IMR-90 (cell line): ENCODE data around the gene HCK. TPM values are rescaled to one million over a fixed set of nuclear protein-coding genes. Genes with fewer than 3 reads are reported as not detected.

Experiments
- ATAC-seq: fragments of 200-7000 bp; cut with Tn5 transposase; 2 replicates; pipeline ENCODE4 v1.9.1; 2020; ENCODE audit warnings: low read depth, mild to moderate bottlenecking, moderate library complexity
- BruUV-seq: library from RNA; stranded (reverse); fragments of 400-500 nt; replicated peaks from 2 replicates; lab custom pipeline; 2021; lab: Mats Ljungman, UMichigan
- CTCF ChIA-PET: fragments of 300-600 bp; formaldehyde crosslinking; extraction: SDS; loops from one replicate; lab custom pipeline; 2021; ENCODE audit warnings: antibody characterized with exemption; lab: Yijun Ruan, JAX
- POLR2A ChIA-PET: fragments of 300-600 bp; sonication (Branson Sonifier 250); formaldehyde crosslinking; loops from one replicate; lab custom pipeline; 2022; ENCODE audit warnings: antibody characterized with exemption; ENCODE audit not compliant: unreplicated experiment; lab: Charles Lee
- DNase-seq: peaks from one replicate; pipeline ENCODE4 v3.0.0; 2013
- H2AFZ ChIP-seq: replicated peaks from 2 replicates; pipeline ENCODE3; 2013; ENCODE audit warnings: low read length, mild to moderate bottlenecking; ENCODE audit not compliant: poor library complexity
- H2AK5ac ChIP-seq: 2 replicates; pipeline ENCODE4 v1.6.1; 2013; ENCODE audit warnings: low read depth, low read length, inconsistent platforms
- H2AK9ac ChIP-seq: replicated peaks from 2 replicates; pipeline ENCODE3; 2013; ENCODE audit warnings: mild to moderate bottlenecking, low read depth, low read length, moderate library complexity; ENCODE audit not compliant: poor library complexity
- H2BK120ac ChIP-seq: 2 replicates; pipeline ENCODE4 v1.6.1; 2013; ENCODE audit warnings: low read depth, low read length, inconsistent platforms
- H2BK15ac ChIP-seq: 3 replicates; pipeline ENCODE4 v1.6.1; 2013; ENCODE audit warnings: low read depth, low read length, inconsistent platforms
- H2BK20ac ChIP-seq: 2 replicates; pipeline ENCODE4 v1.6.1; 2013; ENCODE audit warnings: low read depth, mild to moderate bottlenecking, inconsistent platforms, low read length, moderate library complexity
- H2BK5ac ChIP-seq: 2 replicates; pipeline ENCODE4 v1.6.1; 2013; ENCODE audit warnings: mild to moderate bottlenecking, low read depth, low read length, inconsistent platforms; ENCODE audit not compliant: poor library complexity, severe bottlenecking
- H3K14ac ChIP-seq: replicated peaks from 2 replicates; pipeline ENCODE4 v1.6.1; 2013; ENCODE audit warnings: low read depth, low read length, inconsistent platforms
- H3K18ac ChIP-seq: 2 replicates; pipeline ENCODE4 v1.6.1; 2013; ENCODE audit warnings: low read depth, low read length, control low read depth
- H3K23ac ChIP-seq: 2 replicates; pipeline ENCODE4 v1.6.1; 2013; ENCODE audit warnings: low read depth, low read length, inconsistent platforms
- H3K27ac ChIP-seq: 2 replicates; pipeline ENCODE4 v1.5.1; 2013; ENCODE audit warnings: mild to moderate bottlenecking, control low read depth, low read length; ENCODE audit not compliant: insufficient read depth
- H3K27me3 ChIP-seq: 2 replicates; pipeline ENCODE4 v1.6.1; 2013; ENCODE audit warnings: low read length; ENCODE audit not compliant: control insufficient read depth, insufficient read depth
- H3K36me3 ChIP-seq: 2 replicates; pipeline ENCODE4 v1.6.1; 2013; ENCODE audit warnings: low read length, mixed read lengths; ENCODE audit not compliant: control insufficient read depth, insufficient read depth
- H3K4ac ChIP-seq: 2 replicates; pipeline ENCODE4 v1.6.1; 2013; ENCODE audit warnings: low read depth, low read length, inconsistent platforms
- H3K4me1 ChIP-seq: 2 replicates; pipeline ENCODE4 v1.6.1; 2013; ENCODE audit warnings: low read length, mixed read lengths; ENCODE audit not compliant: control insufficient read depth, insufficient read depth
- H3K4me2 ChIP-seq: 2 replicates; pipeline ENCODE4 v1.6.1; 2013; ENCODE audit warnings: low read depth, mild to moderate bottlenecking, control low read depth, low read length, moderate library complexity
- H3K4me3 ChIP-seq: 2 replicates; pipeline ENCODE4 v1.5.1; 2013; ENCODE audit warnings: low read depth, mild to moderate bottlenecking, control low read depth, low read length, moderate library complexity; ENCODE audit not compliant: insufficient read depth
- H3K56ac ChIP-seq: 2 replicates; pipeline ENCODE4 v1.6.1; 2013; ENCODE audit warnings: low read length, inconsistent platforms; ENCODE audit not compliant: insufficient read depth; ENCODE audit errors: extremely low read depth
- H3K79me1 ChIP-seq, 2 experiments: 2 replicates each; pipeline ENCODE4 v1.6.1; 2013; ENCODE audit warnings: low read length in 2 of 2, inconsistent platforms in 1 of 2, low read depth in 1 of 2
- H3K9ac ChIP-seq: 2 replicates; pipeline ENCODE4 v1.6.1; 2013; ENCODE audit warnings: low read depth, low read length, control low read depth
- H3K9me1 ChIP-seq: 2 replicates; pipeline ENCODE4 v1.6.1; 2013; ENCODE audit warnings: low read length, inconsistent platforms; ENCODE audit not compliant: insufficient read depth
- H3K9me3 ChIP-seq: 2 replicates; pipeline ENCODE4 v1.6.1; 2013; ENCODE audit warnings: low read length; ENCODE audit not compliant: control insufficient read depth, insufficient read depth
- H4K20me1 ChIP-seq: 2 replicates; pipeline ENCODE4 v1.6.1; 2013; ENCODE audit warnings: low read length, inconsistent platforms; ENCODE audit not compliant: insufficient read depth
- H4K5ac ChIP-seq: 2 replicates; pipeline ENCODE4 v1.6.1; 2013; ENCODE audit warnings: mild to moderate bottlenecking, low read depth, low read length, control low read depth
- H4K8ac ChIP-seq, 2 experiments: 2 replicates each; pipeline ENCODE4 v1.6.1; 2013; ENCODE audit warnings: low read depth in 2 of 2, low read length in 2 of 2, control low read depth in 1 of 2, inconsistent platforms in 1 of 2
- H4K91ac ChIP-seq: 2 replicates; pipeline ENCODE4 v1.6.1; 2013; ENCODE audit warnings: low read depth, low read length, inconsistent platforms; ENCODE audit not compliant: insufficient read depth
- BHLHE40 ChIP-seq: fragments of 150-350 bp; IDR thresholded peaks from 2 replicates; pipeline ENCODE4 v1.6.1; 2016; ENCODE audit warnings: mild to moderate bottlenecking, low read depth, low read length
- CHD1 ChIP-seq: IDR thresholded peaks from 2 replicates; pipeline ENCODE4 v1.6.1; 2012; ENCODE audit warnings: low read depth, low read length, improper control_type of control experiment
- FOS ChIP-seq: fragments of 150-350 bp; IDR thresholded peaks from 2 replicates; pipeline ENCODE4 v1.6.1; 2016; ENCODE audit warnings: low read depth, low read length
- MAFK ChIP-seq: IDR thresholded peaks from 2 replicates; pipeline ENCODE4 v1.6.1; 2012; ENCODE audit warnings: low read depth, low read length, improper control_type of control experiment
- MAZ ChIP-seq: IDR thresholded peaks from 2 replicates; pipeline ENCODE4 v1.6.1; 2012; ENCODE audit warnings: low read depth, mild to moderate bottlenecking, low read length, improper control_type of control experiment, moderate library complexity, borderline replicate concordance
- MXI1 ChIP-seq: IDR thresholded peaks from 2 replicates; pipeline ENCODE4 v1.6.1; 2012; ENCODE audit warnings: low read depth, mild to moderate bottlenecking, low read length, moderate library complexity, borderline replicate concordance
- NFE2L2 ChIP-seq: fragments of 150-350 bp; IDR thresholded peaks from 2 replicates; pipeline ENCODE4 v1.6.1; 2016; ENCODE audit warnings: low read depth, mild to moderate bottlenecking, low read length
- RAD21 ChIP-seq: IDR thresholded peaks from 2 replicates; pipeline ENCODE4 v1.6.1; 2012; ENCODE audit warnings: low read length, improper control_type of control experiment
- RCOR1 ChIP-seq: IDR thresholded peaks from 2 replicates; pipeline ENCODE4 v1.6.1; 2012; ENCODE audit warnings: mild to moderate bottlenecking, low read length, improper control_type of control experiment; ENCODE audit not compliant: insufficient replicate concordance
- SMC3 ChIP-seq: fragments of 150-350 bp; IDR thresholded peaks from 2 replicates; pipeline ENCODE4 v1.6.1; 2016; ENCODE audit warnings: low read depth, mild to moderate bottlenecking, antibody characterized with exemption, low read length, moderate library complexity
- WGBS, 2 experiments: methylation state at CpG; one replicate each; pipeline versions ENCODE4 v1.1.5 to v1.1.7; 2013; ENCODE audit warnings: missing lambda C conversion rate in 2 of 2; ENCODE audit not compliant: insufficient read length in 1 of 2; ENCODE audit errors: extremely low coverage in 2 of 2; 5-methylcytosine and 5-hydroxymethylcytosine counted together
- dilution Hi-C: fragments of 300-500 bp; cut with HindIII; formaldehyde crosslinking; loops from one replicate; pipeline ENCODE4 v1.14.3; 2018; ENCODE audit warnings: low sequenced_read_pairs; ENCODE audit not compliant: unreplicated experiment
- in situ Hi-C: fragments of 300-500 bp; cut with MboI; formaldehyde crosslinking; loops from 3 replicates; pipeline ENCODE4 v1.14.3; 2019; ENCODE audit warnings: low sequenced_read_pairs, inconsistent platforms, mixed read lengths
- intact Hi-C: fragments of 100-400 bp; cut with micrococcal nuclease; formaldehyde crosslinking; loops from 2 replicates; pipeline ENCODE4 v1.10.0; 2022
- polyA plus RNA-seq, 3 experiments: library from polyadenylated mRNA; depleted of rRNA; stranded (reverse); fragments of >200 nt; gene quantifications; 2 replicates each; pipeline ENCODE4 v1.2.3, GENCODE V29; 2012; ENCODE audit warnings: low replicate concordance in 1 of 3
- total RNA-seq: library from RNA; depleted of rRNA; stranded (reverse); fragments of >200 nt; gene quantifications from 2 replicates; pipeline ENCODE4 v1.2.3, GENCODE V29; 2012
- TF ChIP-seq, protein P1 (sequence below): fragments of 150-350 bp; IDR thresholded peaks from 2 replicates; pipeline ENCODE4 v1.6.1; 2017; ENCODE audit warnings: mild to moderate bottlenecking, antibody characterized with exemption, low read length, low read depth
- TF ChIP-seq, protein P2 (sequence below): conservative IDR thresholded peaks from 2 replicates; pipeline ENCODE4 v1.5.1; 2012; ENCODE audit warnings: mild to moderate bottlenecking, low read depth, low read length, improper control_type of control experiment
- TF ChIP-seq, protein P3 (sequence below): fragments of 150-350 bp; IDR thresholded peaks from 2 replicates; pipeline ENCODE4 v1.6.1; 2016; ENCODE audit warnings: low read depth, mild to moderate bottlenecking, low read length, moderate library complexity, borderline replicate concordance

Gene HCK
- total and polyA plus RNA-seq, 2 of the 4 experiments (the other 2 are of a cell fraction) = not detected

DNA sequence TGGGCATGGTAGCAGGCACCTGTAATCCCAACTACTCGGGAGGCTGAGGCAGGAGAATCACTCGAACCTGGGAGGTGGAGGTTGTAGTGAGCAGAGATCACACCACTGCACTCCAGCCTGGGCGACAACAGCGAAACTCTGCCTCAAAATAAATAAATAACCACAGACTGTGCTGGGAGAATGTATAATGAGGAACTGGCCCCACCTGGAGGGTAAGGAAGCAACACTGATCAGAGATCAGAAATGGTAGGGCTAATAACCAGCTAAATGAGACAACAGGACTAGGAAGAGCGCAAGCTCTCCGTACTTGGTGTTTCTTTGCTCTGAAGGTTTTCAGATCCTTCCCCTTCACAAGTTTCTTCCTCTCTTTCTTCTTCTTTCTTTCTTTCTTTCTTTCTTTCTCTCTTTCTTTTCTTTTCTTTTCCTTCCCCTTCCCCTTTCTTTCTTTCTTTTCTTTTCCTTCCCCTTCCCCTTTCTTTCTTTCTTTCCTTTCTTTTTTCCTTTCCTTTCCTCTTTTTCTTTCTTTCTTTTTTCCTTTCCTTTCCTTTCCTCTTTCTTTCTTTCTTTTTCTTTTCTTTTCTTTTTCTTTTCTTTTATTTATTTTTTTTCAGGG is 27.3 kb upstream of the HCK start:
- Histone ChIP-seq H3K18ac (no peak overlapping the region), H3K14ac (no peak overlapping the region), H2BK15ac (no peak overlapping the region), H2AK5ac (no peak overlapping the region), H3K27me3 (peaks cover 60% of the 10 kb centered on the region), H3K4ac (no peak overlapping the region), H2BK120ac (no peak overlapping the region), H3K23ac (no peak overlapping the region), H4K20me1 (no peaks in the 10 kb centered on the region), H3K4me3 (no peak overlapping the region), H3K9me1 (no peaks in the 10 kb centered on the region), H3K56ac (no peak overlapping the region), H4K8ac (no peak overlapping the region), H4K91ac (no peak overlapping the region), H3K4me2 (no peak overlapping the region), H3K36me3 (no peaks in the 10 kb centered on the region), H3K9ac (no peak overlapping the region), H2AK9ac (no peak overlapping the region), H3K79me1 (no peaks in the 10 kb centered on the region), H3K9me3 (no peaks in the 10 kb centered on the region), H4K5ac (no peak overlapping the region), H2BK20ac (no peak overlapping the region), H2BK5ac (no peak overlapping the region), H3K4me1 (no peaks in the 10 kb centered on the region), H2AFZ (no peak overlapping the region), H3K27ac (no peak overlapping the region)
- intact Hi-C loops = no loop called here
- TF ChIP-seq FOS = no peak
- no peak for TF ChIP-seq MAZ
- TF ChIP-seq, protein P1, sequence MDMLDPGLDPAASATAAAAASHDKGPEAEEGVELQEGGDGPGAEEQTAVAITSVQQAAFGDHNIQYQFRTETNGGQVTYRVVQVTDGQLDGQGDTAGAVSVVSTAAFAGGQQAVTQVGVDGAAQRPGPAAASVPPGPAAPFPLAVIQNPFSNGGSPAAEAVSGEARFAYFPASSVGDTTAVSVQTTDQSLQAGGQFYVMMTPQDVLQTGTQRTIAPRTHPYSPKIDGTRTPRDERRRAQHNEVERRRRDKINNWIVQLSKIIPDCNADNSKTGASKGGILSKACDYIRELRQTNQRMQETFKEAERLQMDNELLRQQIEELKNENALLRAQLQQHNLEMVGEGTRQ = no peak
- TF ChIP-seq RCOR1 = no peak
- TF ChIP-seq BHLHE40 = no peak
- no peak for TF ChIP-seq SMC3
- no peak for TF ChIP-seq NFE2L2
- TF ChIP-seq, protein P2, sequence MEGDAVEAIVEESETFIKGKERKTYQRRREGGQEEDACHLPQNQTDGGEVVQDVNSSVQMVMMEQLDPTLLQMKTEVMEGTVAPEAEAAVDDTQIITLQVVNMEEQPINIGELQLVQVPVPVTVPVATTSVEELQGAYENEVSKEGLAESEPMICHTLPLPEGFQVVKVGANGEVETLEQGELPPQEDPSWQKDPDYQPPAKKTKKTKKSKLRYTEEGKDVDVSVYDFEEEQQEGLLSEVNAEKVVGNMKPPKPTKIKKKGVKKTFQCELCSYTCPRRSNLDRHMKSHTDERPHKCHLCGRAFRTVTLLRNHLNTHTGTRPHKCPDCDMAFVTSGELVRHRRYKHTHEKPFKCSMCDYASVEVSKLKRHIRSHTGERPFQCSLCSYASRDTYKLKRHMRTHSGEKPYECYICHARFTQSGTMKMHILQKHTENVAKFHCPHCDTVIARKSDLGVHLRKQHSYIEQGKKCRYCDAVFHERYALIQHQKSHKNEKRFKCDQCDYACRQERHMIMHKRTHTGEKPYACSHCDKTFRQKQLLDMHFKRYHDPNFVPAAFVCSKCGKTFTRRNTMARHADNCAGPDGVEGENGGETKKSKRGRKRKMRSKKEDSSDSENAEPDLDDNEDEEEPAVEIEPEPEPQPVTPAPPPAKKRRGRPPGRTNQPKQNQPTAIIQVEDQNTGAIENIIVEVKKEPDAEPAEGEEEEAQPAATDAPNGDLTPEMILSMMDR = no peak
- no peak for TF ChIP-seq CHD1
- TF ChIP-seq MXI1 = no peak
- TF ChIP-seq MAFK = no peak
- TF ChIP-seq, protein P3, sequence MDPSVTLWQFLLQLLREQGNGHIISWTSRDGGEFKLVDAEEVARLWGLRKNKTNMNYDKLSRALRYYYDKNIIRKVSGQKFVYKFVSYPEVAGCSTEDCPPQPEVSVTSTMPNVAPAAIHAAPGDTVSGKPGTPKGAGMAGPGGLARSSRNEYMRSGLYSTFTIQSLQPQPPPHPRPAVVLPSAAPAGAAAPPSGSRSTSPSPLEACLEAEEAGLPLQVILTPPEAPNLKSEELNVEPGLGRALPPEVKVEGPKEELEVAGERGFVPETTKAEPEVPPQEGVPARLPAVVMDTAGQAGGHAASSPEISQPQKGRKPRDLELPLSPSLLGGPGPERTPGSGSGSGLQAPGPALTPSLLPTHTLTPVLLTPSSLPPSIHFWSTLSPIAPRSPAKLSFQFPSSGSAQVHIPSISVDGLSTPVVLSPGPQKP = no peak
- no peak for TF ChIP-seq RAD21
- no CpG with 5 or more reads among the region's 6 CpGs for WGBS, 2 experiments
- DNase-seq (no peak), ATAC-seq (no peak)
- POLR2A ChIA-PET = no interaction called here
- CTCF ChIA-PET = interaction anchor here (1.8 kb wide), 1 partner anchor 172 kb away, joined by 5 read pairs; no protein-coding TSS in a partner anchor
- BruUV-seq = no TSS peak
- in situ Hi-C loops = no loop called here
- dilution Hi-C loops = no loop called here
